ENCODE results near the gene ZNF469.

Gene ZNF469

DNA sequence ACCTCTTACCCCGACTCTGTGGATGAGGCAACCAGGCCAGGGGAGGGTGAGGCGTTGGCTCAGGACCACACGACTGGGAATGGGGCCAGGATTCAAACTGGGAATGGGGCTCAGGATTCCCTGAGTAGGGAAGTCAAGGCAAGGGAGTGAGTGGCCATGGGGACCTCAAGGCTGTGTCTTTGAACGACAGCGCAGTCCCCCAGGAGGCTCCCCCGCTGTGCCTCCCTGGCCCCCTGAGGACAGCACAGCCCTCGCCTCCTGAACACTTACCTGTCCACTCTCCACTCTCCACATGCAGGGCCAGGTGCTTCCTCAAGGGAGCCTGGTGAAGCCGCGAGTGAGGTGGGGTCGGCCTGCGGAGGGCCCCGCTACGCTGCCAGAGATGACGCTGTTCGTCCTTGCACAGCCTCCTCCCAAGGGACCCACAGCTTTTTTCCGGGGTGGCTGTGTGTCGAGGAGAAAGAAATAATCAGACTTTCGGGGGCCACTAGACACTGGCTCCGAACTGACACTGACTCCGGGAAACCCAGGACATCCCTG is 6.9 kb downstream of the ZNF469 start:
- TF ChIP-seq EZH2 (IDR thresholded peaks at IDR 0.05): no peak
- no peak for TF ChIP-seq POLR2AphosphoS5 (IDR thresholded peaks at IDR 0.05; ENCODE audit: borderline replicate concordance, low read depth, low read length)
- TF ChIP-seq FOXP2 (optimal IDR thresholded peaks at IDR 0.05; ENCODE audit: control extremely low read depth, extremely low read length, insufficient read depth): no peak
- no peak for DNase-seq (ENCODE audit: low read depth, low spot score)
- H3K9ac ChIP-seq (ENCODE audit: insufficient read length): no peak overlapping the region
- no peaks in the 10 kb centered on the region for H3K9me3 ChIP-seq (ENCODE audit: low read depth, low read length)
- H3K27ac ChIP-seq: no peak overlapping the region
- H3K36me3 ChIP-seq (ENCODE audit: insufficient read depth, low read length): no peaks in the 10 kb centered on the region
- no peak overlapping the region for H3K4me3 ChIP-seq

- Histone ChIP-seq H3K9ac (ENCODE audit: insufficient read length) (no peak overlapping the region), H3K9me3 (ENCODE audit: low read depth, low read length) (no peaks in the 10 kb centered on the region), H3K27ac (no peak overlapping the region), H3K36me3 (ENCODE audit: insufficient read depth, low read length) (no peaks in the 10 kb centered on the region), H3K4me3 (no peak overlapping the region)
- no peak for TF ChIP-seq FOXP2 (optimal IDR thresholded peaks at IDR 0.05; ENCODE audit: control extremely low read depth, extremely low read length, insufficient read depth)
- TF ChIP-seq POLR2AphosphoS5 (IDR thresholded peaks at IDR 0.05; ENCODE audit: borderline replicate concordance, low read depth, low read length): no peak
- TF ChIP-seq EZH2 (IDR thresholded peaks at IDR 0.05): no peak
- no peak for DNase-seq (ENCODE audit: low read depth, low spot score)
These were observed 7.5 kb downstream of the ZNF469 start for GRCh38 chr16:88390265-88390664.

DNA sequence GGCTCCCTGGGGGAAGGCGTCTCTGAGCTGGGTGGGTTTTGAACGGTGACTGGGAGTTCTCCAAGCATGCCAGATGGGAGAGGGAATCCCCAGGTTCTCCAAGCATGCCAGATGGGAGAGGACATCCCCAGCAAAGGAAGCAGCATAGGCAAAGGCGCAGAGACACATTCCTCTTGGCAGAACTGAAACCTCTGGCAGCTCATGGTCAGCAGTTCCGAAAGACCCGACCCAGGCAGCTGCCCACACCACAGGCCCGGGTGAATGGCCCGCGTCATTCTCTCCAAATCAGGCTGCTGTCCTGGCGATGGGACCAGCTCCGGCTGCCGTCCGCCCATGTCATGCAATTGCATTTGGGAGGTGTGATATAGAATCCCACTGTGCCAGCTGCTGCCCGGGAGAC is 8.0 kb downstream of the ZNF469 start:
- no peaks in the 10 kb centered on the region for H3K36me3 ChIP-seq (ENCODE audit: insufficient read depth, low read length)
- H3K9ac ChIP-seq (ENCODE audit: insufficient read length): no peak overlapping the region
- no peak for TF ChIP-seq EZH2 (IDR thresholded peaks at IDR 0.05)
- no peak for TF ChIP-seq POLR2AphosphoS5 (IDR thresholded peaks at IDR 0.05; ENCODE audit: borderline replicate concordance, low read depth, low read length)
- TF ChIP-seq FOXP2 (optimal IDR thresholded peaks at IDR 0.05; ENCODE audit: control extremely low read depth, extremely low read length, insufficient read depth): no peak
- DNase-seq (ENCODE audit: low read depth, low spot score): no peak
- H3K4me3 ChIP-seq: no peak overlapping the region
- no peaks in the 10 kb centered on the region for H3K9me3 ChIP-seq (ENCODE audit: low read depth, low read length)
- no peak overlapping the region for H3K27ac ChIP-seq

DNA sequence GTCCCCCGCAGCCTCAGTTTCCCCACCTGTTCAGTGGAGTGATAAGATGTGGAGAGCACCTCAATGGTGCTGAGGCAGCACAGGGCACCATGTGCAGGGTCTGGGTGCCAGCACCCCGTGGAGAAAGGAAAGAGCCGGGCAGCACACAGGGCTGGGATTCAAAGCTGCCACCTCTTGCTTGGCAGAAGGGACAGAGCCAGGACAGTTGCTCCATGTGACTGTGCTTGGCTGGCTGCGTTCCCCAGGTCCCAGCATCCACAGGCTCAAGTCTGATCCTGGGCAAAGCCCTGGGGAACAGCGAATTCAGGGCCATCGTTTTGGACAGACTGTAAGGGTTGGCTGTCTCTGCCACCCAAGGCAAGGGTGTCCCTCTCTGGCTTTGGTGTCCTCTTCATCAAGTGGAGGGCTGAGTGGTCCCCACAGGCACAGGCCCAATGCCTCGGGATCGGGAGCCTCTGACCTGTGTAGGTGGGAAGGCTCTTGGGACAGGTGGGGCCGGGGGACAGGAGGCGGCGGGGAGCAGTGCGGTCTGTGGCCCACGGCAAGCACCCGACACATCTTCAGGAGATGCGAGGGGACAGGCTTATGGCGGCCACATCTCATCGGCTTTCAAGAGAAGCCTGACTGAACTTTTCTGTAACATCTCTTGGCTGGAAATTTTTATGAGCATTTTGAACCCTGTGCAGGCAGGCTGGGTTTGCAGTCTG is 8.5 kb downstream of the ZNF469 start:
- TF ChIP-seq FOXP2 (optimal IDR thresholded peaks at IDR 0.05; ENCODE audit: control extremely low read depth, extremely low read length, insufficient read depth): no peak
- TF ChIP-seq EZH2 (IDR thresholded peaks at IDR 0.05): no peak
- no peak for TF ChIP-seq POLR2AphosphoS5 (IDR thresholded peaks at IDR 0.05; ENCODE audit: borderline replicate concordance, low read depth, low read length)
- no peak overlapping the region for H3K27ac ChIP-seq

GRCh38 chr16:88392111-88392510 is 9.4 kb downstream of the ZNF469 start:
- H3K36me3 ChIP-seq (ENCODE audit: insufficient read depth, low read length): no peaks in the 10 kb centered on the region
- no peak overlapping the region for H3K9ac ChIP-seq (ENCODE audit: insufficient read length)
- H3K27ac ChIP-seq: no peak overlapping the region
- H3K4me3 ChIP-seq: no peak overlapping the region
- no peak for DNase-seq (ENCODE audit: low read depth, low spot score)
- TF ChIP-seq POLR2AphosphoS5 (IDR thresholded peaks at IDR 0.05; ENCODE audit: borderline replicate concordance, low read depth, low read length) (no peak), FOXP2 (optimal IDR thresholded peaks at IDR 0.05; ENCODE audit: control extremely low read depth, extremely low read length, insufficient read depth) (no peak), EZH2 (IDR thresholded peaks at IDR 0.05) (no peak)
- H3K9me3 ChIP-seq (ENCODE audit: low read depth, low read length): no peaks in the 10 kb centered on the region

More for the DNA sequence above, 8.5 kb downstream of the ZNF469 start:
- H3K36me3 ChIP-seq (ENCODE audit: insufficient read depth, low read length): no peaks in the 10 kb centered on the region
- no peak overlapping the region for H3K9ac ChIP-seq (ENCODE audit: insufficient read length)
- H3K9me3 ChIP-seq (ENCODE audit: low read depth, low read length): no peaks in the 10 kb centered on the region
- H3K4me3 ChIP-seq: no peak overlapping the region
- DNase-seq (ENCODE audit: low read depth, low spot score): no peak

- DNase-seq (ENCODE audit: low read depth, low spot score): no peak
- no peaks in the 10 kb centered on the region for H3K36me3 ChIP-seq (ENCODE audit: insufficient read depth, low read length)
- TF ChIP-seq POLR2AphosphoS5 (IDR thresholded peaks at IDR 0.05; ENCODE audit: borderline replicate concordance, low read depth, low read length): no peak
- TF ChIP-seq FOXP2 (optimal IDR thresholded peaks at IDR 0.05; ENCODE audit: control extremely low read depth, extremely low read length, insufficient read depth): no peak
- no peak for TF ChIP-seq EZH2 (IDR thresholded peaks at IDR 0.05)
- H3K4me3 ChIP-seq: no peak overlapping the region
- no peaks in the 10 kb centered on the region for H3K9me3 ChIP-seq (ENCODE audit: low read depth, low read length)
- H3K9ac ChIP-seq (ENCODE audit: insufficient read length): no peak overlapping the region
- no peak overlapping the region for H3K27ac ChIP-seq
These were observed 9.9 kb downstream of the ZNF469 start for GRCh38 chr16:88392616-88393015.

DNA sequence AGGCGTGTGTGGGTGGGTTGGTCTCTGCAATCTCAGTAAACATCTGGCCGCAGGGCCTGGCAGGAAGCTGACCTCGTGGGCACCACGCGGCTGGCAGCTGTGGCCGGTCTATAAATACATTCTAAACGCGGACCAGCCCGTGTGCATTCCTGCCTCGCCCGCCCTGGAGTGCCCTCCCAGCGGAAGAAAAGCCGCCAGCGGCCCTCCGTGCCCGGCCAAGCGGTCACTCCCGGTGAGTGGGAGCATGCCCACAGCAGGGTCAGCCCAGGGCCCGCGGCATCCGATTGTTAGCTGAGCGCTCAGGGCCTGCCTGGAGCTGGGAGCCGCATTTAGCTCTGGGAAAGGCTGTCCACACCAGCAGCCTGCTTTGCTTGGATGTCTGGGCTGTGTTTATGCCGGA is 10.3 kb downstream of the ZNF469 start:
- TF ChIP-seq EZH2 (IDR thresholded peaks at IDR 0.05) (peak; percentile 39), FOXP2 (optimal IDR thresholded peaks at IDR 0.05; ENCODE audit: control extremely low read depth, extremely low read length, insufficient read depth) (no peak), POLR2AphosphoS5 (IDR thresholded peaks at IDR 0.05; ENCODE audit: borderline replicate concordance, low read depth, low read length) (no peak)
- H3K4me3 ChIP-seq: no peak overlapping the region
- no peak overlapping the region for H3K9ac ChIP-seq (ENCODE audit: insufficient read length)
- no peak overlapping the region for H3K27ac ChIP-seq
- no peaks in the 10 kb centered on the region for H3K36me3 ChIP-seq (ENCODE audit: insufficient read depth, low read length)
- no peak for DNase-seq (ENCODE audit: low read depth, low spot score)
- H3K9me3 ChIP-seq (ENCODE audit: low read depth, low read length): no peaks in the 10 kb centered on the region

- no peak overlapping the region for H3K27ac ChIP-seq
- no peaks in the 10 kb centered on the region for H3K9me3 ChIP-seq (ENCODE audit: low read depth, low read length)
- H3K36me3 ChIP-seq (ENCODE audit: insufficient read depth, low read length): no peaks in the 10 kb centered on the region
- no peak overlapping the region for H3K4me3 ChIP-seq
- TF ChIP-seq EZH2 (IDR thresholded peaks at IDR 0.05) (no peak), FOXP2 (optimal IDR thresholded peaks at IDR 0.05; ENCODE audit: control extremely low read depth, extremely low read length, insufficient read depth) (no peak), POLR2AphosphoS5 (IDR thresholded peaks at IDR 0.05; ENCODE audit: borderline replicate concordance, low read depth, low read length) (no peak)
- H3K9ac ChIP-seq (ENCODE audit: insufficient read length): no peak overlapping the region
- no peak for DNase-seq (ENCODE audit: low read depth, low spot score)
These were observed 10.8 kb downstream of the ZNF469 start for GRCh38 chr16:88393571-88393970.

Data from SK-N-MC (cell line).